Measurements from ENCODE around the gene GRID1. TPM values are rescaled to one million over a fixed set of nuclear protein-coding genes. Genes with fewer than 3 reads are reported as not detected.
"Not testable (repeated sequence)": the region's sequence is repeated elsewhere in the genome, so short reads cannot be mapped to it uniquely, and the experiment has no call there.

GRID1 gene
- total RNA-seq, 1 donor from 2014 or later, result under 0.01 TPM

- FAIRE-seq, result peak; percentile 68
- TF ChIP-seq CTCF (IDR thresholded peaks at IDR 0.05; ENCODE audit: insufficient read depth, low read length, severe bottlenecking), result no peak
- Histone ChIP-seq H3K36me3 (ENCODE audit: control insufficient read depth, insufficient read depth, low read length) (no peaks in the 10 kb centered on the region), H3K27me3 (ENCODE audit: control insufficient read depth, insufficient read depth, low read length) (no peaks in the 10 kb centered on the region), H3K4me3 (ENCODE audit: low read depth, low read length) (no peak overlapping the region)
- DNase-seq (ENCODE audit: low read depth), result no peak
Observed at GRCh38 chr10:86109421-86109820, 257.2 kb downstream of the GRID1 start.

- Histone ChIP-seq H3K36me3 (ENCODE audit: control insufficient read depth, insufficient read depth, low read length) (no peaks in the 10 kb centered on the region), H3K4me3 (ENCODE audit: low read depth, low read length) (no peak overlapping the region), H3K27me3 (ENCODE audit: control insufficient read depth, insufficient read depth, low read length) (no peaks in the 10 kb centered on the region)
- DNase-seq (ENCODE audit: low read depth) (no peak), FAIRE-seq (no peak)
- no peak for TF ChIP-seq CTCF (IDR thresholded peaks at IDR 0.05; ENCODE audit: insufficient read depth, low read length, severe bottlenecking)
Observed at GRCh38 chr10:86108696-86109095, 257.9 kb downstream of the GRID1 start.

DNA sequence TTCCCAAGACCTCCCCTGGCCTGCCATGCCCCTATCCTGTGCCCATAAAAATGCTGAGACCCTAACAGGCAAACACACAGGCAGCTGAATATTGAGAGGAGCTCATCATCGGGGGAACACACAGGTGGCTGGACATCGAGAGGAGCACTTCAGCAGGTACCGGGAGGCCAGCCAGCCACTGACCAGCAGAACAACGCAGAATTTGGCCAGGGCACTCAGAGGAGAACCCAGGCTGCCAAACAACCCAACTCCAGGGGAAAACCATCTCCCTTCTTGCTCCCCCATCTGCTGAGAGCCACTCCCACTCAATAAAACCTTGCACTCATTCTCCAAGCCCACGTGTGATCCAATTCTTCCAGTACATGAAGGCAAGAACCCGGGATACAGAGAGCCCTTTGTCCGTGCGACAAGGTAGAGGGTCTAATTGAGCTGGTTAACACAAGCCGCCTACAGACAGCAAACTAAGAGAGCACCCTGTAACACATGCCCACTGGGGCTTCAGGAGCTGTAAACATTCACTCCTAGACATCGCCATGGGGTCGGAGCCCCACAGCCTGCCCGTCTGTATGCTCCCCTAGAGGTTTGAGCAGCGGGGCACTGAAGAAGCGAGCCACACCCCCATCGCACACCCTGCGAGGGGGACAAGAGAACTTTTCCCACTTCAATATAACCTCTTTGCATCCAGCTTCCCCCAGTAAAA lies 258.8 kb downstream of the GRID1 start:
- not testable (repeated sequence) for DNase-seq (ENCODE audit: low read depth); FAIRE-seq

GRCh38 chr10:86107131-86107530 lies 259.5 kb downstream of the GRID1 start:
- FAIRE-seq (peak; percentile 62), DNase-seq (ENCODE audit: low read depth) (no peak)
- no peak for TF ChIP-seq CTCF (IDR thresholded peaks at IDR 0.05; ENCODE audit: insufficient read depth, low read length, severe bottlenecking)
- Histone ChIP-seq H3K4me3 (ENCODE audit: low read depth, low read length) (no peak overlapping the region), H3K27me3 (ENCODE audit: control insufficient read depth, insufficient read depth, low read length) (no peaks in the 10 kb centered on the region), H3K36me3 (ENCODE audit: control insufficient read depth, insufficient read depth, low read length) (no peaks in the 10 kb centered on the region)

More for the DNA sequence above, 258.8 kb downstream of the GRID1 start:
- not testable (repeated sequence) for H3K4me3 ChIP-seq (ENCODE audit: low read depth, low read length); H3K27me3 ChIP-seq (ENCODE audit: control insufficient read depth, insufficient read depth, low read length); H3K36me3 ChIP-seq (ENCODE audit: control insufficient read depth, insufficient read depth, low read length)

- Histone ChIP-seq H3K4me3 (ENCODE audit: low read depth, low read length) (no peak overlapping the region), H3K27me3 (ENCODE audit: control insufficient read depth, insufficient read depth, low read length) (no peaks in the 10 kb centered on the region), H3K36me3 (ENCODE audit: control insufficient read depth, insufficient read depth, low read length) (no peaks in the 10 kb centered on the region)
- FAIRE-seq (peak; percentile 28), DNase-seq (ENCODE audit: low read depth) (no peak)
- TF ChIP-seq CTCF (IDR thresholded peaks at IDR 0.05; ENCODE audit: insufficient read depth, low read length, severe bottlenecking), result no peak
Observed at GRCh38 chr10:86106616-86107015, 260.0 kb downstream of the GRID1 start.

GRCh38 chr10:86105640-86106039 lies 261.0 kb downstream of the GRID1 start:
- H3K27me3 ChIP-seq (ENCODE audit: control insufficient read depth, insufficient read depth, low read length), result no peaks in the 10 kb centered on the region
- TF ChIP-seq CTCF (IDR thresholded peaks at IDR 0.05; ENCODE audit: insufficient read depth, low read length, severe bottlenecking), result no peak
- FAIRE-seq, result no peak

More at GRCh38 chr10:86105640-86106039, 261.0 kb downstream of the GRID1 start:
- H3K36me3 ChIP-seq (ENCODE audit: control insufficient read depth, insufficient read depth, low read length), result no peaks in the 10 kb centered on the region
- DNase-seq (ENCODE audit: low read depth), result no peak
- H3K4me3 ChIP-seq (ENCODE audit: low read depth, low read length), result no peak overlapping the region

Measured in bronchial epithelial cell (primary cell).